Measurements from ENCODE around the gene ART3. TPM values are rescaled to one million over a fixed set of nuclear protein-coding genes. Genes with fewer than 3 reads are reported as not detected.

Gene ART3
- total and polyA plus RNA-seq, 9 of the 15 experiments (the other 6 are each of a cell fraction or from before 2014, with no cell fraction given) = 0.69 to 1.4 (median 1.1) TPM; not detected in 1

DNA sequence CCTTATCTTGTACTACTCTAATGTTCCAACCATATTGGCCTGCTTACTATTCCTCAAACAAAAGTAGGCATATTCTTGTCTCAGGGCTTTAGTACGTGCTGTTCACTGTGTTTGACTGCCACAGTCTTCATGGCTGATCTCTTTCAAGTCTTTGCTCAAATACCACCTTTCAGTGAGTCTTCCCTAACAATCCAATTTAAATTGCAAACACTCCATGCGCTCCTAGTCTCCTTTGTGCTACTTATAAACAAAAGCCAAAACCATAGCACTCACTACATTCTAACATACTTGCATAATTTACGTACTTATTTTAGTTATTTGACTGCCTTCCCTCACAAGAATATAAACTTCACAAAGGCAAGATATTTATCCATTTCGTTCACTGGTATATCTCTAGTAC lies 1.7 kb upstream of the ART3 start:
- BruUV-seq (replicated peaks) = no TSS peak
- DNase-seq (ENCODE audit: extremely low read depth in 1 of 4, low spot score in 3 of 4) (no peak), FAIRE-seq (no peak), ATAC-seq (no peak)
- Histone ChIP-seq H3K27me3 (ENCODE audit: control insufficient read depth in 2 of 2, insufficient read depth in 2 of 2, low read length in 2 of 2) (no peaks in the 10 kb centered on the region), H3K36me3 (ENCODE audit: control insufficient read depth, insufficient read depth, low read length) (no peaks in the 10 kb centered on the region), H4K20me1 (replicated peaks; ENCODE audit: control insufficient read depth, insufficient read depth, low read length) (no peaks in the 10 kb centered on the region), H3K9me3 (replicated peaks; ENCODE audit: control insufficient read depth, insufficient read depth, low read depth, low read length) (no peaks in the 10 kb centered on the region), H3K27ac (ENCODE audit: extremely low read depth, low read depth, low read length) (no peak overlapping the region), H2AFZ (ENCODE audit: low read depth, low read length) (no peak overlapping the region), H3K9ac (ENCODE audit: insufficient read depth in 1 of 2, low read depth in 2 of 2, low read length in 2 of 2) (no peak overlapping the region), H3K4me2 (ENCODE audit: insufficient read depth, low read length) (no peak overlapping the region), H3K4me1 (replicated peaks in 1 of 2; ENCODE audit: control insufficient read depth in 2 of 2, insufficient read depth in 2 of 2, low read length in 2 of 2) (no peaks in the 10 kb centered on the region), H3K79me2 (ENCODE audit: control insufficient read depth, insufficient read depth, low read length) (no peaks in the 10 kb centered on the region), H3K9me1 (ENCODE audit: control insufficient read depth, insufficient read depth, low read length) (no peaks in the 10 kb centered on the region), H3K4me3 (no peak overlapping the region)
- TF ChIP-seq TBL1XR1 (IDR thresholded peaks at IDR 0.05; ENCODE audit: low read length in 2 of 2) (no peak), MTA2 (IDR thresholded peaks at IDR 0.05; ENCODE audit: low read depth) (no peak), GATA2 (CRISPR knock-in tag; IDR thresholded peaks at IDR 0.05) (no peak), ERF (CRISPR knock-in tag; IDR thresholded peaks at IDR 0.05) (no peak), LARP7 (IDR thresholded peaks at IDR 0.05) (no peak), HCFC1 (IDR thresholded peaks at IDR 0.05; ENCODE audit: low read depth, low read length) (no peak), ZFP30 (CRISPR knock-in tag; IDR thresholded peaks at IDR 0.05; ENCODE audit: borderline replicate concordance) (no peak), NR4A1 (CRISPR knock-in tag; IDR thresholded peaks at IDR 0.05) (no peak), NR4A1 (tag; IDR thresholded peaks at IDR 0.05) (no peak), HOXB6 (CRISPR knock-in tag; IDR thresholded peaks at IDR 0.05; ENCODE audit: borderline replicate concordance) (no peak), ZNF165 (CRISPR knock-in tag; IDR thresholded peaks at IDR 0.05; ENCODE audit: borderline replicate concordance) (no peak), ARNT (IDR thresholded peaks at IDR 0.05) (no peak)
- TF ChIP-seq, protein P1, sequence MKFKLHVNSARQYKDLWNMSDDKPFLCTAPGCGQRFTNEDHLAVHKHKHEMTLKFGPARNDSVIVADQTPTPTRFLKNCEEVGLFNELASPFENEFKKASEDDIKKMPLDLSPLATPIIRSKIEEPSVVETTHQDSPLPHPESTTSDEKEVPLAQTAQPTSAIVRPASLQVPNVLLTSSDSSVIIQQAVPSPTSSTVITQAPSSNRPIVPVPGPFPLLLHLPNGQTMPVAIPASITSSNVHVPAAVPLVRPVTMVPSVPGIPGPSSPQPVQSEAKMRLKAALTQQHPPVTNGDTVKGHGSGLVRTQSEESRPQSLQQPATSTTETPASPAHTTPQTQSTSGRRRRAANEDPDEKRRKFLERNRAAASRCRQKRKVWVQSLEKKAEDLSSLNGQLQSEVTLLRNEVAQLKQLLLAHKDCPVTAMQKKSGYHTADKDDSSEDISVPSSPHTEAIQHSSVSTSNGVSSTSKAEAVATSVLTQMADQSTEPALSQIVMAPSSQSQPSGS (CRISPR knock-in tag; IDR thresholded peaks at IDR 0.05) = no peak
- TF ChIP-seq, protein P2, sequence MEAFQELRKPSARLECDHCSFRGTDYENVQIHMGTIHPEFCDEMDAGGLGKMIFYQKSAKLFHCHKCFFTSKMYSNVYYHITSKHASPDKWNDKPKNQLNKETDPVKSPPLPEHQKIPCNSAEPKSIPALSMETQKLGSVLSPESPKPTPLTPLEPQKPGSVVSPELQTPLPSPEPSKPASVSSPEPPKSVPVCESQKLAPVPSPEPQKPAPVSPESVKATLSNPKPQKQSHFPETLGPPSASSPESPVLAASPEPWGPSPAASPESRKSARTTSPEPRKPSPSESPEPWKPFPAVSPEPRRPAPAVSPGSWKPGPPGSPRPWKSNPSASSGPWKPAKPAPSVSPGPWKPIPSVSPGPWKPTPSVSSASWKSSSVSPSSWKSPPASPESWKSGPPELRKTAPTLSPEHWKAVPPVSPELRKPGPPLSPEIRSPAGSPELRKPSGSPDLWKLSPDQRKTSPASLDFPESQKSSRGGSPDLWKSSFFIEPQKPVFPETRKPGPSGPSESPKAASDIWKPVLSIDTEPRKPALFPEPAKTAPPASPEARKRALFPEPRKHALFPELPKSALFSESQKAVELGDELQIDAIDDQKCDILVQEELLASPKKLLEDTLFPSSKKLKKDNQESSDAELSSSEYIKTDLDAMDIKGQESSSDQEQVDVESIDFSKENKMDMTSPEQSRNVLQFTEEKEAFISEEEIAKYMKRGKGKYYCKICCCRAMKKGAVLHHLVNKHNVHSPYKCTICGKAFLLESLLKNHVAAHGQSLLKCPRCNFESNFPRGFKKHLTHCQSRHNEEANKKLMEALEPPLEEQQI (IDR thresholded peaks at IDR 0.05) = no peak
- TF ChIP-seq, protein P3, sequence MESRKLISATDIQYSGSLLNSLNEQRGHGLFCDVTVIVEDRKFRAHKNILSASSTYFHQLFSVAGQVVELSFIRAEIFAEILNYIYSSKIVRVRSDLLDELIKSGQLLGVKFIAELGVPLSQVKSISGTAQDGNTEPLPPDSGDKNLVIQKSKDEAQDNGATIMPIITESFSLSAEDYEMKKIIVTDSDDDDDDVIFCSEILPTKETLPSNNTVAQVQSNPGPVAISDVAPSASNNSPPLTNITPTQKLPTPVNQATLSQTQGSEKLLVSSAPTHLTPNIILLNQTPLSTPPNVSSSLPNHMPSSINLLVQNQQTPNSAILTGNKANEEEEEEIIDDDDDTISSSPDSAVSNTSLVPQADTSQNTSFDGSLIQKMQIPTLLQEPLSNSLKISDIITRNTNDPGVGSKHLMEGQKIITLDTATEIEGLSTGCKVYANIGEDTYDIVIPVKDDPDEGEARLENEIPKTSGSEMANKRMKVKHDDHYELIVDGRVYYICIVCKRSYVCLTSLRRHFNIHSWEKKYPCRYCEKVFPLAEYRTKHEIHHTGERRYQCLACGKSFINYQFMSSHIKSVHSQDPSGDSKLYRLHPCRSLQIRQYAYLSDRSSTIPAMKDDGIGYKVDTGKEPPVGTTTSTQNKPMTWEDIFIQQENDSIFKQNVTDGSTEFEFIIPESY (CRISPR knock-in tag; IDR thresholded peaks at IDR 0.05) = no peak
- TF ChIP-seq, protein P4, sequence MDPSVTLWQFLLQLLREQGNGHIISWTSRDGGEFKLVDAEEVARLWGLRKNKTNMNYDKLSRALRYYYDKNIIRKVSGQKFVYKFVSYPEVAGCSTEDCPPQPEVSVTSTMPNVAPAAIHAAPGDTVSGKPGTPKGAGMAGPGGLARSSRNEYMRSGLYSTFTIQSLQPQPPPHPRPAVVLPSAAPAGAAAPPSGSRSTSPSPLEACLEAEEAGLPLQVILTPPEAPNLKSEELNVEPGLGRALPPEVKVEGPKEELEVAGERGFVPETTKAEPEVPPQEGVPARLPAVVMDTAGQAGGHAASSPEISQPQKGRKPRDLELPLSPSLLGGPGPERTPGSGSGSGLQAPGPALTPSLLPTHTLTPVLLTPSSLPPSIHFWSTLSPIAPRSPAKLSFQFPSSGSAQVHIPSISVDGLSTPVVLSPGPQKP (CRISPR knock-in tag; IDR thresholded peaks at IDR 0.05) = no peak
- in situ Hi-C loops (cut with MboI) = no loop called here
- ChIA-PET POLR2A (no interaction called here), CTCF (ENCODE audit: low intra/inter-chr PET ratio) (no interaction called here)
- intact Hi-C loops (cut with micrococcal nuclease) = no loop called here
- 23% methylated on average over 4 of the region's 4 CpGs for WGBS (ENCODE audit: insufficient coverage, low coverage, missing lambda C conversion rate)
